Prostate gland (tissue), 2 donors: ENCODE data around the gene TFAP2E. TPM values are rescaled to one million over a fixed set of nuclear protein-coding genes. Genes with fewer than 3 reads are reported as not detected.

Experiments
- DNase-seq: peaks from one replicate; pipeline ENCODE4 v3.0.0-alpha.2; 2019; ENCODE audit warnings: low spot score
- H3K27ac ChIP-seq, 2 donors: fragments of 200-600 bp; sonication (generic); 2 replicates each; pipeline ENCODE4 v1.5.1; 2017 to 2019
- H3K27me3 ChIP-seq: fragments of 200-600 bp; sonication (generic); replicated peaks from 2 replicates; pipeline ENCODE4 v1.5.1; 2019; ENCODE audit not compliant: insufficient read depth
- H3K36me3 ChIP-seq, 2 donors: fragments of 200-600 bp; sonication (generic); 1 replicate in 1 of 2; 2 replicates in 1 of 2; pipeline versions ENCODE4 v1.5.1 to v1.8.1; 2017 to 2019
- H3K4me1 ChIP-seq: fragments of 200-600 bp; sonication (generic); replicated peaks from 2 replicates; pipeline ENCODE4 v1.5.1; 2019
- H3K4me3 ChIP-seq, 2 donors: fragments of 200-600 bp; sonication (generic); 2 replicates each; pipeline ENCODE4 v1.5.1; 2017 to 2019
- H3K9me3 ChIP-seq: fragments of 200-600 bp; sonication (generic); 2 replicates; pipeline ENCODE4 v1.5.1; 2017
- POLR2A ChIP-seq: fragments of 450-650 bp; IDR thresholded peaks from one replicate; pipeline ENCODE4 v1.6.1; 2016; ENCODE audit warnings: antibody characterized with exemption, mild to moderate bottlenecking
- POLR2AphosphoS5 ChIP-seq: sonication (generic); formaldehyde crosslinking; IDR thresholded peaks from one replicate; pipeline ENCODE4 v1.6.1; 2017; ENCODE audit warnings: antibody characterized with exemption
- WGBS: methylation state at CpG from one replicate; pipeline ENCODE4 v1.1.5; 2018; 5-methylcytosine and 5-hydroxymethylcytosine counted together
- intact Hi-C: fragments of 100-400 bp; cut with DNase I; formaldehyde crosslinking; loops from one replicate; pipeline ENCODE4 v1.14.2; 2022
- total RNA-seq, 2 donors: library from RNA; depleted of rRNA; stranded (reverse); fragments of >200 nt; gene quantifications; one replicate each; pipeline ENCODE4 v1.1.0, GENCODE V29; 2016
- TF ChIP-seq, protein P1 (sequence below), 4 experiments: fragments of 200-600 bp in 2 of 4; fragments of 450-650 bp in 2 of 4; sonication (generic) in 2 of 4; IDR thresholded peaks; 1 replicate in 3 of 4; 2 replicates in 1 of 4; pipeline ENCODE4 v1.5.1; 2016 to 2019; ENCODE audit warnings: antibody characterized with exemption in 4 of 4, mild to moderate bottlenecking in 2 of 4, moderate library complexity in 2 of 4

Gene TFAP2E
- total RNA-seq, 2 donors from 2014 or later = 2.0 to 2.2 TPM

DNA sequence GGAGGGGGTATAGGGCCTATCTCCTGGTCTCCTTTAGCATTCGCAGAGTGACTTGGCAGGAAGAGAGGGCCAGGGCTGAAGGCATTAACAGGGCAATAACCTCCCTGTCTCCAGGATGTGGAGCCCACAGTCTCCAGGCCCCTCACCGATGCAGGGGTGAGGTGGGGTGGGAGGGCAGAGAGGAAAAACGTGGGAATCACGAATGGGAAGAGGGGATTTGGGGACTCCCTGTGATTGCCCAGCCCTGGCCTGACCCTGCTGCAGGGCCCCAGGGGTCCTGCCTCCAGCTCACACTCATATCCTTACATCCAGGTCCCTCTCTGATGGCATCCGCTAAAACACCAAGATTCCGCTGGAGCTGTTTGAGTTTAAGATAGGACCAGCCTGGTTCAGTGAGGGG, 14.6 kb downstream of the TFAP2E start:
- no peak for DNase-seq
- intact Hi-C loops = no loop called here
- H3K9me3 ChIP-seq = no peaks in the 10 kb centered on the region
- H3K4me1 ChIP-seq = no peaks in the 10 kb centered on the region
- no peak overlapping the region for H3K4me3 ChIP-seq
- no peaks in the 10 kb centered on the region for H3K36me3 ChIP-seq
- 82% methylated on average over 6 of the region's 6 CpGs for WGBS
- H3K27ac ChIP-seq = no peak overlapping the region
- H3K27me3 ChIP-seq = no peaks in the 10 kb centered on the region
- no peak for TF ChIP-seq POLR2A
- TF ChIP-seq, protein P1, sequence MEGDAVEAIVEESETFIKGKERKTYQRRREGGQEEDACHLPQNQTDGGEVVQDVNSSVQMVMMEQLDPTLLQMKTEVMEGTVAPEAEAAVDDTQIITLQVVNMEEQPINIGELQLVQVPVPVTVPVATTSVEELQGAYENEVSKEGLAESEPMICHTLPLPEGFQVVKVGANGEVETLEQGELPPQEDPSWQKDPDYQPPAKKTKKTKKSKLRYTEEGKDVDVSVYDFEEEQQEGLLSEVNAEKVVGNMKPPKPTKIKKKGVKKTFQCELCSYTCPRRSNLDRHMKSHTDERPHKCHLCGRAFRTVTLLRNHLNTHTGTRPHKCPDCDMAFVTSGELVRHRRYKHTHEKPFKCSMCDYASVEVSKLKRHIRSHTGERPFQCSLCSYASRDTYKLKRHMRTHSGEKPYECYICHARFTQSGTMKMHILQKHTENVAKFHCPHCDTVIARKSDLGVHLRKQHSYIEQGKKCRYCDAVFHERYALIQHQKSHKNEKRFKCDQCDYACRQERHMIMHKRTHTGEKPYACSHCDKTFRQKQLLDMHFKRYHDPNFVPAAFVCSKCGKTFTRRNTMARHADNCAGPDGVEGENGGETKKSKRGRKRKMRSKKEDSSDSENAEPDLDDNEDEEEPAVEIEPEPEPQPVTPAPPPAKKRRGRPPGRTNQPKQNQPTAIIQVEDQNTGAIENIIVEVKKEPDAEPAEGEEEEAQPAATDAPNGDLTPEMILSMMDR (IDR thresholded peaks at IDR 0.05) = no peak
- TF ChIP-seq POLR2AphosphoS5 = no peak

DNA sequence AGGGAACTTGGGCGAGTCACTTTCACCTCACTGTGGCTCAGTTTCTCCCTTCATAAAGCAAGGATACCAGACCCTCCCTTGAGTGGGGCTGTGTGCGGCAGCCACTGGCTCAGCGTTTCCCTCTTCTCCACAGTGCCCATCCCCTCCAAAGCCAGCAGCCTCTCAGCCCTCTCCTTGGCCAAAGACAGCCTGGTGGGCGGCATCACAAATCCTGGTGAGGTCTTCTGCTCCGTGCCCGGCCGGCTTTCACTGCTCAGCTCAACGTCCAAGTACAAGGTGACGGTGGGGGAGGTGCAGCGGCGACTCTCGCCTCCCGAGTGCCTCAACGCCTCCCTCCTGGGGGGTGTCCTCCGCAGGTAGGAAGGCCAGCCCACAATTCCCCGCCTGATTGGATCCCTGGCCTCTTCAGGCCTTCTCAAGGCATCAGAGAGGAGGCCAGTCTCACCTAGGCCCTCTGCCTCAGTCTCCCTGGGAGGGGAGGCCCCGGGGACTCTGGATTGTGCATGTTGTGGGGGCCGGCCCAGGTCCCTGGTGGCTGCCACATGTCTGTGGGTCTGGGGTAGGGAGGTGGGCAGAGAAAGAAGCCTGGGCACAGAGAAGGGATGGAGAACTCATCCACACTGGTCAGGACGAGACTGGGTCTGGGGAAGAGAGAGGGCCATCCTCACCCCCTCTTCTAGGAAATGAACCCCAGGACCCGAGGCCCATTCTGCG, 15.2 kb downstream of the TFAP2E start:
- DNase-seq = no peak
- Histone ChIP-seq H3K27ac (no peak overlapping the region), H3K36me3 (no peaks in the 10 kb centered on the region), H3K4me1 (no peaks in the 10 kb centered on the region), H3K9me3 (no peaks in the 10 kb centered on the region), H3K4me3 (no peak overlapping the region), H3K27me3 (no peaks in the 10 kb centered on the region)
- intact Hi-C loops = no loop called here
- 75% methylated on average over 17 of the region's 21 CpGs for WGBS
- TF ChIP-seq, protein P1 (IDR thresholded peaks at IDR 0.05) = no peak
- TF ChIP-seq POLR2AphosphoS5 = no peak
- no peak for TF ChIP-seq POLR2A

DNA sequence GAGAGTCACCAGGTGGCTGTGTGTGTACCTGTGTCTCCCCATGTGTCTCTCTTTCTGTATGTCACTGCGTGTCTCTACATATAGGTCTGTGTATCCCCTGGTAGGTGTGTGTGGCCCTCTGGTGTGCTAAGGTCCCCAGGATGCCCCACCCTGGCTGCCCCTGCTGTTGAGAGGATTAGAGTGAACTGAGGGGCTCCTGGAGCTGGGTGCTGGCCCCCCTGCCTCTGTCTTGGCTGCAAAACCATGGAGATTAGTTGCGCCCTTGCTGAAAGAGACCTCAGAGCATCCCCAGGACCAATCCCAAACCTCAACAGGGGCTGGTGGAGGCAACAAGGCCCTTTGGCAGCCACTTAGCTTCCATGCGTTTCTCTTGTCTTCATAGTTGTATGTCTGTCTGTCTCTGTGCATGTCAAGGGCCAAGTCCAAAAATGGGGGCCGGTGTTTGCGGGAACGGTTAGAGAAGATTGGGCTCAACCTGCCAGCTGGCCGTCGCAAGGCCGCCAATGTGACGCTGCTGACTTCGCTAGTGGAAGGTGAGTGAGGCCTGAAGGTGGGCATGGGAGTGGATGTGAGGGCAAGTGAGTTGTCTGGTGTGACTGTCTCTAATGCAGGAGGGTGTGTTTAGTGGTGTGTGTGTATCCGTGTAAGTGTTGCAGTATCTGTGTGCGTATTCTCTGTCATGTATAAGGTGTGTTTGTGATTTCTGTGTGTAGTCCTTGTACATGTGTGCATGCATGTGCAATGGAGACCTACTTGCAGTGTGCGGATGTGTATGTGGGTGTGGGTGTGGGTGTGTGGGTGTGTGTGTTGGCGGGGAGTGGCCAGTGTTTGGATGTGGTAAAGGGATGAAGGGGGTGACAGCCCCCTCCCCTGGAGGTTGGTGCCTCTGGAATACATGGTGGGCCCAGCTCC, 16.7 kb downstream of the TFAP2E start:
- no peak for DNase-seq
- intact Hi-C loops = no loop called here
- Histone ChIP-seq H3K4me3 (no peak overlapping the region), H3K27me3 (no peaks in the 10 kb centered on the region), H3K36me3 (no peaks in the 10 kb centered on the region), H3K4me1 (no peaks in the 10 kb centered on the region), H3K9me3 (no peaks in the 10 kb centered on the region), H3K27ac (no peak overlapping the region)
- TF ChIP-seq, protein P1 (IDR thresholded peaks at IDR 0.05) = no peak
- TF ChIP-seq POLR2A = no peak
- no peak for TF ChIP-seq POLR2AphosphoS5
- WGBS = 96% methylated on average over 15 of the region's 15 CpGs

DNA sequence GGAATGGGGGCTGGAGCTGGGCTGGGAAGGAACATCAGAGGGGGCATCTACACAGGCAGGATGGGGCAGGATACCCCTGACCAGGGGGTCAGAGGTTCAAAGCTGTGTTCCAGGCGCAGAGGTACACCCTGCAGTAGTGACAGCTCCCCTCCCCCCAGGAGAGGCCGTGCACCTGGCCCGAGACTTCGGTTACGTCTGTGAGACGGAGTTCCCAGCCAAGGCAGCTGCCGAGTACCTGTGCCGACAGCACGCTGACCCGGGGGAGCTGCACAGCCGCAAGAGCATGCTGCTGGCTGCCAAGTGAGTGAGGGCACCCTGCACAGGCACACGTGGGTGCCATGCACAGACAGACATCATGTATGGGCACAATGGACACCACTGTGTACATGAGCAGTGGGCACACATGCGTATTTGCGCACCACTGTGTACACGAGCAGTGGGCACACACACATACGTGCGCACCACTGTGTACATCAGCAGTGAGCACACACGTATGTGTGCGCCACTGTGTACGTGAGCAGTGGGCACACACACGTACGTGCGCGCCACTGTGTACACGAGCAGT, 17.4 kb downstream of the TFAP2E start:
- H3K36me3 ChIP-seq = no peaks in the 10 kb centered on the region
- TF ChIP-seq POLR2A (no peak), POLR2AphosphoS5 (no peak)
- TF ChIP-seq, protein P1 (IDR thresholded peaks at IDR 0.05) = no peak
- WGBS = 89% methylated on average over 19 of the region's 25 CpGs
- no peaks in the 10 kb centered on the region for H3K27me3 ChIP-seq
- intact Hi-C loops = no loop called here
- H3K4me3 ChIP-seq = no peak overlapping the region
- no peak overlapping the region for H3K27ac ChIP-seq
- H3K9me3 ChIP-seq = no peaks in the 10 kb centered on the region
- no peaks in the 10 kb centered on the region for H3K4me1 ChIP-seq
- no peak for DNase-seq
